HG03354 (cell line): ENCODE data around the gene MRPS25.

Experiments used
- ATAC-seq: cut with Tn5 transposase; IDR thresholded peaks from one replicate; pipeline ENCODE4 v1.9.1; 2021; ENCODE audit warnings: mild to moderate bottlenecking; ENCODE audit not compliant: unreplicated experiment, poor library complexity, severe bottlenecking

Gene MRPS25

GRCh38 chr3:15064835-15065549 is at the start of gene MRPS25:
Gene MRPS25 (minus strand): TSS chr3:15065315. CDS start chr3:15065194, 121 bp downstream.
- peak; percentile 97 for ATAC-seq

GRCh38 chr3:15113884-15114283 is 48.8 kb upstream of the MRPS25 start:
- no peak for ATAC-seq

GRCh38 chr3:15113471-15113870 is 48.4 kb upstream of the MRPS25 start:
- ATAC-seq = no peak

- ATAC-seq = no peak
These were observed 46.9 kb upstream of the MRPS25 start for GRCh38 chr3:15112011-15112410.

- ATAC-seq = no peak
These were observed 45.1 kb upstream of the MRPS25 start for GRCh38 chr3:15110206-15110605.

GRCh38 chr3:15108869-15109268 is 43.8 kb upstream of the MRPS25 start:
- ATAC-seq = no peak

- peak; percentile 85 for ATAC-seq
These were observed 43.0 kb upstream of the MRPS25 start for GRCh38 chr3:15108082-15108545.

- no peak for ATAC-seq
These were observed 42.2 kb upstream of the MRPS25 start for GRCh38 chr3:15107075-15107947.

- ATAC-seq = no peak
These were observed 37.7 kb upstream of the MRPS25 start for GRCh38 chr3:15102836-15103235.

- no peak for ATAC-seq
These were observed 37.1 kb upstream of the MRPS25 start for GRCh38 chr3:15102256-15102655.

- ATAC-seq = peak; percentile 24
These were observed 34.4 kb upstream of the MRPS25 start for GRCh38 chr3:15099364-15100098.

- peak; percentile 86 for ATAC-seq
These were observed 33.6 kb upstream of the MRPS25 start, which contains the start of gene RBSN for GRCh38 chr3:15098503-15099363. Gene RBSN (minus strand): TSS chr3:15099148. CDS start chr3:15096120, 3,028 bp downstream.

GRCh38 chr3:15097891-15098290 is 32.8 kb upstream of the MRPS25 start:
- ATAC-seq = no peak

- ATAC-seq = no peak
These were observed 30.9 kb upstream of the MRPS25 start for GRCh38 chr3:15096046-15096445.

- ATAC-seq = no peak
These were observed 29.2 kb upstream of the MRPS25 start for GRCh38 chr3:15094187-15094875.

- no peak for ATAC-seq
These were observed 27.6 kb upstream of the MRPS25 start for GRCh38 chr3:15092686-15093085.

GRCh38 chr3:15091575-15091974 is 26.5 kb upstream of the MRPS25 start:
- no peak for ATAC-seq

GRCh38 chr3:15089201-15089600 is 24.1 kb upstream of the MRPS25 start:
- ATAC-seq = no peak

GRCh38 chr3:15086699-15087098 is 21.6 kb upstream of the MRPS25 start:
- no peak for ATAC-seq
